DLD1 (cell line): Measurements from ENCODE around the gene WNK2.

ENCODE experiments used
- in situ Hi-C: cut with HindIII; loops from 2 replicates; pipeline ENCODE4 v1.10.0; 2017; ENCODE audit warnings: low sequenced_read_pairs

Gene WNK2

DNA sequence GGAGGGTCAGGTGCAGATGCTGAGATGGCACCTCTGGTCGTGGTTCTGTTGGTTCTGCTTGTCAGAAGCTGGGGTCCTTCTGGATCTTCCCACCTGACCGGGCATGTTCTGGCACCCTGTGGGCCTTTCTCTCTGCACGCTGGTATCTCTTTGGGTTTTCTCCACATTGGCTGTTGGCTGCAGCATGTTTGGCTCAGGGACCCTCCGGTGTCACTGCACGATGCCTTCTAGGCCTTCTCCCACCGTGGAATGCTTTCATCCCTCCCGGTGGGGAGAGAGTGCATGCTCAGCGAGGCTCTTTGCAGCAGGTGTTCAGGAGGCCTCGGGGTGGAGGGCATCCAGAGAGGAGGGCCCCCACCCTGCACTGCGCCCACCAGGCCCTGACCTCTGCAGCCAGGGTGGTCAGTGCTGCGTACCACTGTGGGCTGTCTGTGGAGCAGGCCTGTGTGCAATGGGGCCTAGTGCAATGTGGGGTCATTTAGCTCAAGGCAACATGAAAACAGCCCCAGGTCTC, 119.4 kb downstream of the WNK2 start:
- in situ Hi-C loops, result loop anchor here (10.0 kb wide), 1 partner anchor 149 kb away; no protein-coding TSS in a partner anchor

DNA sequence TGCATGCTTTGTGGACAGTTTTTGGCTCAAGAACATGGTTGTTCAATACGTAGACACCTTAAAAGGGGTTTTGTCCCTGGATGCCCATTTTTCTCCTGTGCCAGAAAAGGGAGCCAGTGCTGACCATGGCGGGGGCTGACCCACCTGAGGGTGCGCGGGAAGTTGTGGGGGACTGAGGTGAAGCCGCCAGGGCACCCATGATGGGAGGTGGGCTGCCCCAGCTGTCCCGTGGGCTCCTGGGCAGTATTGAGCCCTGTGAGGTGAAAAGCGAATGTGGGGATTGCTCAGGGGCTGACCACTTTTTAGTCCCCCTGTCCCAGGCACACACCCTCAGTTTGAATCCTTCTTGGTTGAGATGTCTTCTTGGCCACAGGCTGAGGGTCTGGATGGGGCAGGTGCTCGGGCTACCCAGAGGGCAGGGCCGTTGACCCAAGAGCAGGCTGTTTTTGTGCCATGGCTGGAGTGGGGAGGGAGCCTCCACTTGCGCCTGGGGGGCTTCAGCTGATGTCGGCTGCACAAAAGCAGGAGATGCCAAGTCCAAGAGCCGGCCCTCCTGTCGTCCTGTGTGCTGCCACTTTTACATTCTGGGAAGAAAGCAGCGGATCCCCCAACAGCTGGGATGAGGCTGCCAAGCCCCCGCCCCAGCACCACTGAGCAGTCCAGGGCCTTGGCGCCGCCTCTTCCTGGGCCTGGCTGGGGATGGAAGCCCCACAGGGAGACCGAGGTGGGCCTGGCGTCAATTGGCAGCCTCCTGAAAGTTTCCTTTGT, 120.1 kb downstream of the WNK2 start:
- in situ Hi-C loops, result loop anchor here (10.0 kb wide), 1 partner anchor 149 kb away; no protein-coding TSS in a partner anchor

DNA sequence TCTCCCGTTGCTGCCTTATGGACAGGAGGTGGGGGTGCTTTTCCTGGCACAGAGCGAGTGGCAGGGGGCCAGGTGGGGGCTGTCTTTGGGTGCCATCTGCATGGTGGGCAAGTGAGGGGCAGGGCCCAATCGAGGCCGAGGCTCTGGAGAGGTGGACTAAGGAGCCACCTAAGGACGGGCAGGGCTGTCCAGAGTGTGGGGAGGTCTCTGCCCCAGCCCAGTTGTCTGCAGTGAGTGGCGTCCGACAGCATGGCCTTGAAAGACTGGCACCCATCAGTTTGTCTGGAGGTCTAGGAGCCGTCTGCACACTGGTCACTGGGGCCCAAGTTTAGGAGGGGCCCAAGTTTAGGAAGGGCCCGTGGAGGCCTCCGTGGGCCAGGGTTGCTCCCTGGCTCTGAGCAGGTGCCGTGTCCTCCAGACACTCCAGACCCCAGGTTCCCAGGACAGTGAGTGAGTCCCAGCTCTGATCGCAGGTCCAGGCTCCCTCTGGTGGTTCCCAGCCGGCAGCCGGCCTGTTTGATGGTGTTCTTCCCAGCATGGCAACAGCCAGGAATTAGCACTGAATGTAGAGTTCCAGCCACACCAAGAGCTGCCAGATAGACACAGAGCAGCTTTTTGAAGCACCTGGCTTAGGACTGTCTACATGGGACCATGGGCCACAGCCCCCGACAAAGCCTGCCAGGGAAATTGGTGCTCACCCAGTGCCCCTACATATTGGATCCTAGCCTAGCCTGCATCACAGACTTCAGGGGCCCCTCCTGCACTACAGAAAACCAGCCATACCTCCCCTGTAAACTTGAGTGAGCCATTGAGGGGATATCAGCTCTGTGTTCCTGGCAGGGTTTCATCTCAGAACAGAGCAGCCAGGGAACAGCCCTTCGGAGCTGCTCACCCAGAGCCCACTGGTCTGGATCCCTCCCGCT, 120.9 kb downstream of the WNK2 start:
- in situ Hi-C loops, result loop anchor here (10.0 kb wide), 1 partner anchor 150 kb away; no protein-coding TSS in a partner anchor

DNA sequence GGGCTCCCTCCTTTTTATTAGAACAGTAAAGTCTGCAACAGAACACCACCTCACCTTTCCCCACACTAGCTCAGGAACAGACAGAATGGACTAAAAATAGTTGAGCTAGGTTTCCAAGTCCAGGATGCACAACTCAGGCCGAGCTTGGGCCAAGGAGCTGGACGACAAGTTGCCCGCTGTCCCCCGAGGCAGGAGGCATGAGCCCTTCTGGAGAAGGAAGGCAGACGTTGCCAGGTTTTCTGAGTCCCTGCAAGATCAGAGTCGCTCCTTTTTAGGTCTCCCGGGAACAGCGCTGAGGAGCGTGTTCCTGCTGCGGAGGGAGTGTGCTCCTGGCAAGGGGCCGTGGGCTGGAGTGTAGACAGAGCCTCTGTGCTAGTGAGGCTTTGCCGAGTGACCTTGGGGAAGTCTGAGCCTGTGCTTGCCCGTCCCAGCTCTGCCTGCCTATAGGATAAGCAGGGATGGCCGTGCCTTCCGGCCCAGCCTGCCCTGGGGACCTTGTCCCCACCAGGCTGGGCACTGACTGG, 121.6 kb downstream of the WNK2 start:
- in situ Hi-C loops, result loop anchor here (10.0 kb wide), 1 partner anchor 151 kb away; no protein-coding TSS in a partner anchor

DNA sequence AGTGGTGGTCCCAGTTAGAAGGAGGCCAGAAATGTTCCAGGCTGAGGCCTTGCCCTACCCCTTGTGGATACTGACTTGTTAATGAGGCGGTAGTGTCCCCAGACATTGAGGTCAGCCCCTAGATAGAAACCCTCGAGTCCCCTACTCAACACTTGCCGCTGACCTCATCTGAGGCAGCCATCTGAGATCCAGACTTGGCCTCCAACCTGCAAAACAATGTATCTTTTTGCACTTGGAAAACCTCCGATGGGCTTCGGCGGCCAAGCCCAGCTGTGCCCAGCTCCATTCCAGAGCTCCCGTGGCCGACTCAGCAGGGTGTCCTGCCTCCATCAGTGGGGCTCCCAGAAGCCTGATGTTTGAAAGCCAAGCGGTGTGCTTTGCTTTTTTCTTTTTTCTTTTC, 122.1 kb downstream of the WNK2 start:
- in situ Hi-C loops, result loop anchor here (10.0 kb wide), 1 partner anchor 151 kb away; no protein-coding TSS in a partner anchor

DNA sequence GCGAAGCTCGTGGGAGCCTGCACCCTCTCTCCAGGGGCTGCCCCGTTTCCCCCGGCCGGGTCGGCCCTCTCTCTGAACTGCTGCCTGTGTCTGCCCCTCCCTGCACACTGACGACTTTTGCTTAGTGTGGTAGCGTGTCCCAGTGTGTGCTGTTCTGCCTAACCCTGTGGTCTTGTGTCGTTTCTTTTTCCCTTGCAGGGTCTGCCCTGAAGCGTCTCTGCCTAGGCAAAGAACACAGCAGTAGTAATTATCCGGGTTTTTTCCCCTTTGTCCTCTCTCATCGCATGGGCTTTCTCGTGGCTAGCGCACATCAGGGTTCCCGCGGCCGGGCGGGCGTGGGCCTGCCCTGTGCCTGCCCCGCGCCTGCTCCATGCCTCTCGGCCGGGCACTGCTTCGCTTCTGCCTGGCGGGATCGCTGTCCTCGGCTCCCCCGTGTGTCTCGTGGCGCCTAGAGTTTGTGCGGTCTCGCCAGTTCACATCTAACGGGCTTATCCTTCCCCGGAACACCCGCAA, 122.7 kb downstream of the WNK2 start:
- in situ Hi-C loops, result loop anchor here (10.0 kb wide), 1 partner anchor 152 kb away; no protein-coding TSS in a partner anchor

DNA sequence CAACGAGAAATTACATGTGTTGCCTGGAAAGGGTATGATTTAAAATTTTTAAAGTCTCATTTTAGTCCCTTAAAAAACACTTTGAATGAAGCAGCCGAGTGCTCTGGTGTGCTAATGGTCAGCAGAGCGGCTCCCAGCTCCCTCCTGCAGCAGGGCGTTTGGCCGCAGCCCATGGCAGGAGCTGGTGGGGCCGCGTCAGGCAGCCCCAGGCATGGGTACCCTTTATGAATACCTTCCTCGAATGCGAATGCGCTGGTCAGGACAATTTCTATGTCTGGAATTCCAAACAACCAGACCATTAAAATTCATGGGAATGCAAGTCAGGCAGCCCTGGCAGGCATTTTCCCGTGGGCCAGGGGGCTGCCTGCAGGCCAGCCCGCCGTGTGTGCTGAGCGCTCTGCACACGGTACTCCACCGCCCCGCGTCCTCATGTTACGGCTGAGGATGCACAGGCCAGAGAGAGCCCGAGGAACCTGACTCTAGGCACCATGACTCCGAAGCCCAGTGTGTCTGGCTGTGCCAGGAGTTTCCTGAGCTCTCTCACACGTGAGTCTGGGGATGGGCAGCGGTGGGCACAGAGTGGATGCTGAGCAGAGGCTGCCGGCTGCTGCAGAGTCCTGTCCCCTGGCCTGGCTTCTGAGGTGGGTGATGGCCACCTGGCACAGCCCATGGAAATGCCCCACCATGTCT, 123.7 kb downstream of the WNK2 start:
- in situ Hi-C loops, result loop anchor here (10.0 kb wide), 1 partner anchor 153 kb away; no protein-coding TSS in a partner anchor

DNA sequence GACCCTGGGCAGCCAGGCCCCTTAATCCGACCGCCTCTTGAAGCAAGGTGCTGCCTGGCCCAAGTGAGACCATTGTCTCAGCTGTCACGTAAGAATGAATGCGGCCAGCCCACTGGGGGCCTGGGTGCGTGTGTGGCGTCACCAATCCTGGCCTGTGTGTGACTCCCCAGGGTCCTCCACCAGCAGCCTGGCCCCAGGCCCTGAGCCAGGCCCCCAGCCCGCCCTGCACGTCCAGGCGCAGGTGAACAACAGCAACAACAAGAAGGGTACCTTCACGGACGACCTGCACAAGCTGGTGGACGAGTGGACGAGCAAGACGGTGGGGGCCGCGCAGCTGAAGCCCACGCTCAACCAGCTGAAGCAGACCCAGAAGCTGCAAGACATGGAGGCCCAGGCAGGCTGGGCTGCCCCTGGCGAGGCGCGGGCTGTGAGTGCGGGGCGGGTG, 124.2 kb downstream of the WNK2 start:
- in situ Hi-C loops, result loop anchor here (10.0 kb wide), 1 partner anchor 153 kb away; no protein-coding TSS in a partner anchor

DNA sequence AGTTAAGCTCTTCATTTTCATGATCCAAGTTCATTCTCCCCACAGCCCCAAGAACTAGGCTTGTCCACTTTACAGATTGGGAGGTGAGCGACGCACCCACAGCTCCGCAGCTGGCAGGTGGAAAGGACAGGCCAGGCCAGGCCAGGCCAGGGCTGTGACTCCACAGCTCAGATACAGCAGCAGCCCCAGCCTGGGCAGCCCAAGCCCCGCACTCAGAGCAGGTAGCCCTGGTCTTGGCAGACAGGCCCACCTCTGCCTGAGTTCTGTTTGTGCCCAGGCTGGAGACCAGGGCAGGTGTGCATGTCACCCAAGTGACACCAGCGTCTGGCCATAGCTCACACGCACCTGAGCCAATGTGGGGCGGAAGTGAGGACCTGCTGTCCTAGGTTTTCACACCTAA, 124.7 kb downstream of the WNK2 start:
- in situ Hi-C loops, result loop anchor here (10.0 kb wide), 1 partner anchor 154 kb away; no protein-coding TSS in a partner anchor

DNA sequence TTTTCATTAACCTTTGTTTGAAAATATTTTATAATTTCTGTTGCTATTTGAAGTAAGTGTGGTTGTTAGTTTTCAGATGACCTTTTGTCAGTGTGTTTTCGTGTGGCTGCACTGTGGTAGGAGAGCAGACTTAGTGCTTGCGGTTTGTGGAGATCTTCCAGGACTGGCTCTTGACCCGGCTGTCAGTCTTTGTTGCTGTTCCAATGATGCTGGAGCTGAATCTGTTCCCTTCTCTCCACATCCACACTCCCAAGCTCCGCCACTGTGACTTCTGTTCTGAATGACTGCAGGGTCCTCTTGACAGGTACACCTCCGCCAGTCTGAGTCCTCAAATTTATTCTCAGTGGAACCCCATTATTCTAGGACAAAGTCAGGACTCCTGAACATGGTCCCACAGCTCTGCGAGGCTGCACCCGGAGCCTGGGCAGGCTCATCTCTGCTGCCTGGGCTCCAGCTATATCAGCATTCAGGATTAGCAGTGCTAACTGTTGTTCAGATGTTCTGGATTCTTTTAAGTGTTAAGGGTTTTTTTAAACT, 126.0 kb downstream of the WNK2 start:
- in situ Hi-C loops, result loop anchor here (10.0 kb wide), 1 partner anchor 155 kb away; no protein-coding TSS in a partner anchor

DNA sequence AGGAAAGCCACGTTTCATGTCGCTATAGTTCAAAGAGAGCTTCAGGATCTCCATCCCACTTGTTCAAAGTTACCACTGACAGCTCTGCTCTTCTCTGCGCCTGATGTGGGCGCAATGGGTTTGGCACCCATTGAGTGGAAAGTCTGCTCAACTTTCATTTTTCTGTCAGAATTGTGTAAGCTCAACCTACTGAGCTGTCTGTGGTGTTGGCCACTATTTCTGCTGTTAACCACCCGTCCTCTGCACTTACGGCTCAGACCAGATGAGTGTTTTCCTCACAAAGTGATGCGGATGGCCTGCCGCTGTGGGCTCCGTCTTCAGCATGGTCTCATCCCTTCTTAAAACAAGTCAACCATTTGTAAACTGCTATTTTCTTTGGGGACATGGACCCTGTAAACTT, 131.2 kb downstream of the WNK2 start:
- in situ Hi-C loops, result no loop called here

DNA sequence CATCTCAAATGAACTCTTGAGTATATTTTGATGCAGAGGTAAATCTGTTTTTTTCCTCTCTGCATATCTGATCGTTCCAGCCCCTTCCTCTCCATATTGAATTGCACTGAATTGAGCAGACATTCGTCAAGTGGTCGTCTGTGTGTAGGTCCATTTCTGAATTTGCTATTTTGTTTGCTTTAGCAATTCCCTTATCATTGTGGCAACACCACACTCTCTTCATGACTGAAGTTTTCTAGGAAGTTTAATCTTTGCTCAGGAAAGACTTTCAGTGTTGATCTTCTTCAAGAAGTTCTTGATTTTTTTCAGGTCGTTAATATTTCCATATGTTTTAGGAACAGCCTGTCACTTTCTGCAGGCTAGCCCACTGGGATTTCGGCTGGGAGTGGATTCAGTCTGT, 132.0 kb downstream of the WNK2 start:
- in situ Hi-C loops, result no loop called here

DNA sequence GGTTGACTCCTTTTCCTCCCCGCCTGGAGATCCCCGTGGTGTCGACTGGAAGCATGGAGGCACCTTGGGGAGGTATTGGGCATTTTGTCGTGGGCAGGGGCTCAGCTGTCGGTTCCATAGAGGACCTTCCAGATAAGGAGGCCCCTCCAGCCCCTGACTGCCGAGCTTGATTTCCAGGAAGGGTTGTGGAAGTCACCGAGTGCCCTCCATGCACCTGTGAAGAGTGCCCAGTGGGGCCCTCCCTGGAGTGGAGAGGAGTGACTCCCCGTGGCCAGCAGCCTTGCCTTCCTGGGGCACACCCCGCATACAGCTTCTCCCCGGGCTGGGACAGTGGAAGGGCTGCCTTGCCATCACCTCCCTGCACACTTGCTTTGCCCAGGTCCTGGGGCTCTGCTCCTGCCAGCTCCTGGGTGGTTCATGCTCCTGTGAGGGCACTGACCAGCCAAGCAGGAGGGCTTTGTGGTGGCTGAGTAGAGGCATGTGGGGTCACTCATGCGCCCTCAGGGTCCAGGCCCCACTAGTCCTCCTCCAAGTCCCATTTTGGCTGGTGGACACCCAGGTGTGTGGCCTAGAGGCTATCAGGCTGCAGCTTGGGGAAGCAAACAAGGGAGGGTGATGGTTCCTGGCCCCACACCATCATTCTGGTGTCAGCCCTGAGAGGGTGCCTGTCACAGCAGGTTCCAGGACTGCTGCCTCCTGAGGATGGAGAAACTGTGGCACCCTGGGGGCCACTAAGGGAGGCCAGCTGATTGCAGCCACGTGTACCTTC, 133.0 kb downstream of the WNK2 start:
- in situ Hi-C loops, result no loop called here

DNA sequence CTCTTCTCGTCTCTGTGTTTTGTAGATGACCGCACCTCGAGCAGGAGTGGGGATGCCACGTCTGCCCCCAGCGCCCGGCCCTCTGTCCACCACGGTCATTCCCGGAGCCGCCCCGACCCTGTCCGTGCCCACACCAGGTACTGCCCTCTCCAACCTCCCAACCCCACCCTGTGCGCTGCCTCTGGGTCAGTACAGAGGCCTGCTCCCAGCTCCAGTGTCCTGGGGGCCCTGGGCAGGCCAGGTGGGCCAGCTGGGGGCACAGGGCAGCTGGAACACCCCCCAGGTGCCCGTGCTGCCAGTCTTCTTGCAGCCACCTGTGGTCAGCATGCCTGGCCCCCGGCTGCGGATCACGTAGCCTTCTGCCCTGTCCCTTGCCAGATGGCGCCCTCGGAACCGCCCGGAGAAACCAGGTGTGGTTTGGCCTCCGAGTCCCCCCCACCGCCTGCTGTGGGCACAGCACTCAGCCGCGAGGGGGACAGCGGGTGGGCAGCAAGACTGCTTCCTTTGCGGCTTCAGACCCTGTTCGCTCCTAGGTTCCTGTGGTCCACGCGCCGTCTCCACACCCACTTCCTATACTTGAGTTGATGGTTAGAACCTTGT, 133.7 kb downstream of the WNK2 start:
- in situ Hi-C loops, result no loop called here

DNA sequence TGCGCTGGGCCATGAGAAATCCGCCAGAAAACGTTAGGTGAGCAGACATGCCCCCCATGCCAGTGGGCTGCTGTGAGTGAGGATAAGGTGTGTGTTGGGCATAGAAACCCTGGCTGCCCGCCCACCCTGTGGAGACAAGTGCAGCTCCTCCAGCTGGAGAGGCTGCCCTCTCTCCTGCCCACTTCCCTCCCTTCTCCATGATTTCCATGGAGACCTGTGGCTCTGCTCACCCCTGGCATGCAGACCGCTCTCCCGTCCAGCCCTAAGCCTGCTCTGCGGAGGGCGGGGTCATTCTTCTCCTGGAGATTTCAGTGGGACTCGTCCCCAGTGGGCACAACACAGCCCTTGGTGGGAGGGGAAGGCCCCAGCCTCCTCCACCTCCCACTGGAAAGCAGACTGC, 134.5 kb downstream of the WNK2 start:
- in situ Hi-C loops, result no loop called here

DNA sequence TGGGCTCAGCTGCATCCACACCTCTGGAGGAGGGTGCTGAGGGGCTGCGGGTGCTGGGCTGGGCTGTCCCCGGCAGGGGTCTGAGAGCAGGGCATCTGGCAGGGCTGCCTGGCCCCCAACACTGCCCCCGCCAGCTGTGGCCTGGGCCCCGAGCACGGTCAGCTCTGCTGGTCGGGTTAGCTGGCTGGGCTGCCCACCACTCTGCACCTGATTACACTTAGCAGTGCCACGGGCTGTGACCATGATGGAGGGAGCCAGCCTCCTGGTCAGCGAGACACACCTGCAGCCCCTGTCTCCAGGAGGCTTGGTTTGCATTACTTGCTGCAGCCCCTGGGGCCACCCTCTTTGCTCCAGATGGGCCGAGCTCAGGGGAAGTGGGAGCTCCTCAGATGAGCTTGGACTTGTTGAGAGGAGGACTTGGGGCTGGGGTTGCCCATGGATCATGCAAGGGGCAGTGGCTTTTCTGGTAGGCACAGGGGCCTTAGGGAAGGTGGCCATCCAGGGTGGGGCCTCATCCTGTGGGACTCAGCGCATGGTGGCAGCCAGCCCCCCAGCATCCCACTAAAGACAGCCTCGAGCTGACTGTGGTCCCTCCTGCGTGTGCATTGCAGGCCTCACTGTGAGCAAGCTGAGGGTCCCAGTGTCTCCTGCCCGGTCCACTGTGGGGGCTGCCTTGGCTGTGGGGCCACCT, 135.5 kb downstream of the WNK2 start:
- in situ Hi-C loops, result no loop called here

DNA sequence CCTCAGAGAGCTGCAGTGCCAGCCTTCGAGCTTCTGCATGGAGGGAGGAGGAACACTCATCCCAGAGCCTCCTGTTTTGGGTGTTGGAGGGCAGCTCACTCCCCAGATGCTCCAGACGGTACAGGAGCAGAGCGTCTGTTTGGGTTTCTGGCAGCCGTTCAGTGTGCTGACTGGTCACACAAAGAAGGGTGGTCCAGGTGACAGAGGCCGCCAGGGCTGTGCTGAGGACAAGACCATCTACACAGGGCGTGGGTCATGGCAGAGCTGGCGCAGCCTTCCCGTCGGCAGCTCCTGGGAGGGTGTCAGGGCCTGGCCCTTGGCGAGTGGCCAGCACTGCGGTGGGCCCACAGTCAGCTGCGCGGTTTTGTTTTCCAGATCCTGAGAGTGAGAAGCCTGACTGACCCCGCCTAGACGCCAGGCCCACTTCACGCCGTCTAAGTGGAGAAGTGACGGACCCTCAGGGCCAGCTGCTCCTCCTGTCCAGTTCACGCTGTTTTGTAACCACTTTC, 136.1 kb downstream of the WNK2 start:
- in situ Hi-C loops, result no loop called here
